GM12874 (cell line): Measurements from ENCODE around the gene MYO18A.

Source experiments
- CTCF ChIP-seq: IDR thresholded peaks from 2 replicates; pipeline ENCODE4 v1.5.1; 2011; ENCODE audit warnings: low read depth, mild to moderate bottlenecking, control low read depth, low read length, moderate library complexity; ENCODE audit not compliant: insufficient read depth

Gene MYO18A

DNA sequence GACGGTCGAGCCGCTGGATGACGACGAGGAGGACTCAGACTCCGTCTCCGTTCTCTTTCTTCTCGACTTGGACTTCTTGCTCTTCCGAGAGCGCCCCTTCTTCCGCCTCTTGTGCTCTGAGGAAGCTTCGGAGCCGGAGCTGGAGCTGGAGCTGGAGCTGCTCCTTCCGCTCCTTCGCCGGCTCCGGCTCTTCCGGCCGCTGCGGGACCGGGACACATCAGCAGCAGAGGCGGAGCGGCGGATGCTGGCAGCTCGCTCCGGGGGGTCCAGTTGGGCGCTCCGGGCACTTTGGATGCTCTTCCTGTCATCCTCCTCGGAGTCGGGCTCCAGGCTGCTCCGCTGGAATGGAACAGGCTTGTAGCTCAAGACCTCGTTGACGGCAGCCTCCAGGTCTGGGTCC is 100.3 kb downstream of the MYO18A start:
- no peak for TF ChIP-seq CTCF

GRCh38 chr17:29079433-29079832 is 100.8 kb downstream of the MYO18A start:
- TF ChIP-seq CTCF: no peak

DNA sequence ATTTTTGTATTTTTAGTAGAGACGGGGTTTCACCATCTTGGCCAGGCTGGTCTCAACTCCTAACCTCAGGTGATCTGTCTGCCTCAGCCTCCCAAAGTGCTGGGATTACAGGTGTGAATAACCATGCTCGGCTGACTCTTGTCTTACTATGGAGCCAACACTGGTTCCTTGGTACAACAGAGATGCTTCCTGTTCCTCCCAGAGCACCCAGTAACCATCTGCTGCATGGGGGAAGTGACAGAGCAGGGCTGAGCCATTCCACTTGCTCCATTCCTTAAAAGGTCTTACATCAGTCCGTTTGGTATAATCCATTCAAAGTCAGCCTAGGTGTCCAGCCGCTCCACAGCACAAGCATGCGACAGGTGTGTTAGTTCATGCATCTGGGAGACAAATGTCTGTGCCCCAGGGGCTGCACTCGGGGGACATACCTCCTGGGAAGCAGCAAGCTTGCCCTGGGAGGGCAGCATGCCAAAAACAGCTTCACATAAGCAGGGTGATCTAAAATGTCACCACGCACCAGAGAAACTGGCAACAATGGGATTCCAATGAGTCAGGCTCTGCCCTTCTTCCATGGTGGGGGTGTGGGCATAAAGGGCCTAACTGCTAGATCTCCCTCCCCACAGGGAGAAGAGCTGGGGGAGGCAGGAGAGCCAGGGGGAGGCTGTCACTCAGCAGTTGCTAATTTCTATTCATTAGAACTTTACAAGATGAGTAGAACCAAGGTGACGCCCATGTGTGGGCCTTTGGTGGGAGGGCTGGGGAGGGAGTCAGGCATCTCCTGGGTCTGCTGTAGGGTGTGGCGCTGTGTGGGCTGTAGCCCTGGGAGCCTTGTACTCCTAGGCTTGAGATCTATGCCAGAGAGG is 101.8 kb downstream of the MYO18A start:
- TF ChIP-seq CTCF: no peak

DNA sequence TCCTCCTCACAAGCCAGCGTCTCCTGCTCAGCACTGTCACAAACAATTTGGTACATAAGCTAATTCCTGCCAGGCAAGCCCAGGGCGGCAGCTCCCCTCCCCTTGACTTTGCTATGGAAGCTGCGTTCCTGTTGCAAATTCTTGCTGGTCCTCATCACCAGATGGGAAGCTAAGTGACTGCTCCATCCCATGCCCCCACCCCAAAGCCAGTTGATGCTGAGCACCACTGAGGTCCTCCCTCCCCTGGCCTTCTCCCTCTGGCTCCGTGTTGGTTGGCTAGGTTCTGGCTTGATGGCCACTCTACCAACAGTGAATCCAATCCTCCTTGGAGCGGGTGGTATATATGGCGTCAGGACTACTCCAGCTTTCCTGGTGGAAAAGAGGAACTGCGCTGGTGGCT is 102.9 kb downstream of the MYO18A start:
- TF ChIP-seq CTCF: no peak

- TF ChIP-seq CTCF: no peak
Measured at GRCh38 chr17:29076722-29077121, 103.5 kb downstream of the MYO18A start.

GRCh38 chr17:29076087-29076486 is 104.1 kb downstream of the MYO18A start:
- no peak for TF ChIP-seq CTCF

DNA sequence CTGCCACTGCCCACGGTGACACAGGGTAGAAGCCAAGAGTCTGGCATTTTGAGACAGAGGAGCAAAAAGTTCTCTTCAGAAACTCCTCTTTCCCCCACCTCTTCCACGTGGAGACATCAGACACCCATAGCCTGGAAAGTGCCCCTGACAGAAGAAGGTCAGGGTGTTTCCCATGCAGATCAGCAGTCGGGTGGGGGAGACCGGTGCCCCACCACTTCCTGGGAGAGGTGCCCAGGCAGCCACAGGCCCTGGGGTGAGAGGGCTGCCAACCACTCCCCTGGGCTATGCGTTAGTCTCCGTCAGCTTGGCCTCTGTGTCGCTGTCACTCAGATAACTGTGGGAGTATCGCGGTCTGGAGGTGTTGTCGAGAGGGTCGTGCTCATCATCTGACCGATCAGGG is 105.7 kb downstream of the MYO18A start:
- no peak for TF ChIP-seq CTCF

GRCh38 chr17:29073520-29073919 is 106.7 kb downstream of the MYO18A start:
- no peak for TF ChIP-seq CTCF
